Left ventricle myocardium inferior (tissue), 1 donor: ENCODE results near the gene COL4A2. TPM values are rescaled to one million over a fixed set of nuclear protein-coding genes. Genes with fewer than 3 reads are reported as not detected.
A peak's percentile ranks its signal among the peaks of the same experiment; 100 is the strongest.

Experiments used
- DNase-seq: peaks from one replicate; pipeline ENCODE4 v3.0.0-alpha.2; 2020
- H3K27ac ChIP-seq: fragments of 200-600 bp; replicated peaks from 2 replicates; pipeline ENCODE4 v1.8.0; 2021
- H3K27me3 ChIP-seq: fragments of 200-600 bp; 2 replicates; pipeline ENCODE4 v1.8.0; 2021; ENCODE audit warnings: low read depth
- H3K36me3 ChIP-seq: fragments of 200-600 bp; 2 replicates; pipeline ENCODE4 v1.8.0; 2021
- H3K4me1 ChIP-seq: fragments of 200-600 bp; 2 replicates; pipeline ENCODE4 v1.8.0; 2021
- H3K4me3 ChIP-seq: fragments of 200-600 bp; 2 replicates; pipeline ENCODE4 v1.8.0; 2021; ENCODE audit warnings: mild to moderate bottlenecking, moderate library complexity
- H3K9me3 ChIP-seq: fragments of 200-600 bp; replicated peaks from 2 replicates; pipeline ENCODE4 v1.8.0; 2021
- intact Hi-C: fragments of 100-400 bp; cut with micrococcal nuclease; formaldehyde crosslinking; loops from one replicate; pipeline ENCODE4 v1.11.0; 2022
- total RNA-seq: library from RNA; stranded (reverse); fragmentation: NEBNext Ultra II Directional; extraction: Animal tissue kit (Norgen Biotek cat#: 25700); gene quantifications from one replicate; pipeline ENCODE4 v1.2.1, GENCODE V29; 2021
- TF ChIP-seq, protein P1 (sequence below): fragments of 200-600 bp; IDR thresholded peaks from 2 replicates; pipeline ENCODE4 v1.8.0; 2021; ENCODE audit warnings: antibody characterized with exemption, mild to moderate bottlenecking, borderline replicate concordance
- donor health status: DM: no; HTN: yes; CAD: no; lungs with severe emphysema.

Gene COL4A2
- total RNA-seq, 1 donor from 2014 or later, result 117 TPM

GRCh38 chr13:110434629-110435028, 127.5 kb downstream of the COL4A2 start:
- Histone ChIP-seq H3K4me3 (no peak overlapping the region), H3K27ac (no peak overlapping the region), H3K36me3 (peaks cover 80% of the 10 kb centered on the region), H3K4me1 (peaks cover 56% of the 10 kb centered on the region), H3K27me3 (no peaks in the 10 kb centered on the region), H3K9me3 (no peaks in the 10 kb centered on the region)
- intact Hi-C loops, result no loop called here
- TF ChIP-seq, protein P1, sequence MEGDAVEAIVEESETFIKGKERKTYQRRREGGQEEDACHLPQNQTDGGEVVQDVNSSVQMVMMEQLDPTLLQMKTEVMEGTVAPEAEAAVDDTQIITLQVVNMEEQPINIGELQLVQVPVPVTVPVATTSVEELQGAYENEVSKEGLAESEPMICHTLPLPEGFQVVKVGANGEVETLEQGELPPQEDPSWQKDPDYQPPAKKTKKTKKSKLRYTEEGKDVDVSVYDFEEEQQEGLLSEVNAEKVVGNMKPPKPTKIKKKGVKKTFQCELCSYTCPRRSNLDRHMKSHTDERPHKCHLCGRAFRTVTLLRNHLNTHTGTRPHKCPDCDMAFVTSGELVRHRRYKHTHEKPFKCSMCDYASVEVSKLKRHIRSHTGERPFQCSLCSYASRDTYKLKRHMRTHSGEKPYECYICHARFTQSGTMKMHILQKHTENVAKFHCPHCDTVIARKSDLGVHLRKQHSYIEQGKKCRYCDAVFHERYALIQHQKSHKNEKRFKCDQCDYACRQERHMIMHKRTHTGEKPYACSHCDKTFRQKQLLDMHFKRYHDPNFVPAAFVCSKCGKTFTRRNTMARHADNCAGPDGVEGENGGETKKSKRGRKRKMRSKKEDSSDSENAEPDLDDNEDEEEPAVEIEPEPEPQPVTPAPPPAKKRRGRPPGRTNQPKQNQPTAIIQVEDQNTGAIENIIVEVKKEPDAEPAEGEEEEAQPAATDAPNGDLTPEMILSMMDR, result no peak
- DNase-seq, result no peak

DNA sequence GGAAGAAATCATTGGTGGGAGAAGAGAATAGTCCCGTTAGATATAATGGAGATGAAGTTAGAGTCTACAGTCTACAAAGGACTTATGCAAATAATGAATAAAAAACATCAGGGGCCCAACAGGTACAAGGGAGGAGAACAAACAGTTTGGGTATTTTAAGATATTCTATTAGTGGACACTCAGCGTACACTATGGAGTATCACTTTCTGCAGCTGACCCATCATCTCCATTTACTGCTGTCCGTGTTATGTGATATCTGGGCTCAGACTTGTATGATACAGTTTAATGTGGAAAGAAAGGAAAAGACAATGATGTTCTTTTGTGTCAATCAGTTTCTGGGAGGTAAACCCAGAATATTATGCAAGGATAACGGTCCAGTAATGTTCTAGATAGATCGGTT, 128.2 kb downstream of the COL4A2 start:
- TF ChIP-seq, protein P1, result no peak
- intact Hi-C loops, result no loop called here
- peaks cover 51% of the 10 kb centered on the region for H3K4me1 ChIP-seq
- H3K4me3 ChIP-seq, result no peak overlapping the region
- H3K9me3 ChIP-seq, result no peaks in the 10 kb centered on the region
- H3K27me3 ChIP-seq, result no peaks in the 10 kb centered on the region
- no peak for DNase-seq
- peaks cover 80% of the 10 kb centered on the region for H3K36me3 ChIP-seq
- no peak overlapping the region for H3K27ac ChIP-seq

GRCh38 chr13:110436276-110436675, 129.2 kb downstream of the COL4A2 start:
- Histone ChIP-seq H3K27ac (no peak overlapping the region), H3K9me3 (no peaks in the 10 kb centered on the region), H3K27me3 (no peaks in the 10 kb centered on the region), H3K4me1 (peaks cover 41% of the 10 kb centered on the region), H3K36me3 (peaks cover 80% of the 10 kb centered on the region), H3K4me3 (no peak overlapping the region)
- DNase-seq, result no peak
- TF ChIP-seq, protein P1, result no peak
- intact Hi-C loops, result no loop called here

- peaks cover 82% of the 10 kb centered on the region for H3K36me3 ChIP-seq
- intact Hi-C loops, result no loop called here
Measured at GRCh38 chr13:110436786-110437370, 129.8 kb downstream of the COL4A2 start.

GRCh38 chr13:110438211-110438610, 131.1 kb downstream of the COL4A2 start:
- H3K9me3 ChIP-seq, result no peaks in the 10 kb centered on the region
- no peak for DNase-seq
- intact Hi-C loops, result no loop called here
- H3K4me1 ChIP-seq, result peaks cover 30% of the 10 kb centered on the region
- TF ChIP-seq, protein P1, result no peak
- H3K27ac ChIP-seq, result no peak overlapping the region
- H3K36me3 ChIP-seq, result peaks cover 94% of the 10 kb centered on the region
- H3K27me3 ChIP-seq, result no peaks in the 10 kb centered on the region
- no peak overlapping the region for H3K4me3 ChIP-seq

More at GRCh38 chr13:110436786-110437370, 129.8 kb downstream of the COL4A2 start:
- Histone ChIP-seq H3K4me3 (no peak overlapping the region), H3K9me3 (no peaks in the 10 kb centered on the region), H3K27ac (peak overlapping the region; percentile 5), H3K4me1 (peaks cover 35% of the 10 kb centered on the region), H3K27me3 (no peaks in the 10 kb centered on the region)
- no peak for DNase-seq
- TF ChIP-seq, protein P1, result no peak

DNA sequence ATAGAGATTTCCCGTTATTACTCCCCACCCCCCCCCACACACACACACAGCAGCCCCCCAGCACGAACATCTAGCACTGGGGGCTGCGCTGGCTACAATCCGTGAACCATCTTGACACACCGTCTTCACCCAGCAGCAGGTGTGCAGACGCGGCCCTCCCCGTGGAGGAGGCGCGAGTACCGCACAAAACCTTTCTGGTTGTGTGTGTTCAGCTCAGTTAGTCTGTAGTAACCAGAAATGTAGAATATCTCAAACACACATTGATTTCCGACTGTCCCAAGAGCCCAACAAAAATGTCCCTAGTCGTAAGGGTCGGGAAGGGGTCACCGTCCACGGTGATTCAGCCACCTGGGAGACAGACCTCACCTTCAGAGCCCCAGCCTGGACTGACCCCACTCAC, 131.7 kb downstream of the COL4A2 start:
- TF ChIP-seq, protein P1, result no peak
- peaks cover 94% of the 10 kb centered on the region for H3K36me3 ChIP-seq
- intact Hi-C loops, result no loop called here

More for the DNA sequence above, 131.7 kb downstream of the COL4A2 start:
- Histone ChIP-seq H3K4me3 (no peak overlapping the region), H3K27ac (no peak overlapping the region), H3K9me3 (no peaks in the 10 kb centered on the region), H3K27me3 (no peaks in the 10 kb centered on the region), H3K4me1 (peaks cover 30% of the 10 kb centered on the region)
- no peak for DNase-seq
